ENCODE measurements around the gene IFT43. TPM values are rescaled to one million over a fixed set of nuclear protein-coding genes. Genes with fewer than 3 reads are reported as not detected.

Gene IFT43
- polyA plus RNA-seq, 1 of the 3 experiments (the other 2 are of a cell fraction): 78.8 TPM

DNA sequence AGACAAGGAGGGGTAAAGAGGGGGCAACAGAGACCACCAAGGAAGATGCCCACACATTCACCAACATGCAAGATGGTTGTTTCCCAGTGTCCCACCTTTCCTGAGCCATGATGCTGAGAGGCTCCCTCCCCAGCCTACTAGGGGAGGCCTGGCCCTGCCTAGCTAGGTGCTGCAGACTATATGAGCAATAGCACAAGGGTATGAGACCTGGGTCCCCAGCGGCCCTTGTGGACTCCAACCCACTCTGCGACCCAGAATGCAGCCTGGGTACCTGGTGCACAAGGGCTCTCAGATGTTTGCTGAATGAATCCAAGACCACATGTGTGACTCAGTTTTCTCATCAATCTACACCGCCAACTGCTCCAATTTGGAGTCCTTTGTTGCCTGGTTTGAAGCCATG lies 17.7 kb upstream of the IFT43 start:
- Histone ChIP-seq H3K9ac (no peak overlapping the region), H3K27me3 (ENCODE audit: insufficient read depth) (no peaks in the 10 kb centered on the region), H3K9me3 (no peaks in the 10 kb centered on the region), H3K4me1 (ENCODE audit: control insufficient read depth in 1 of 2, insufficient read depth in 2 of 2, low read depth in 1 of 2, low read length in 1 of 2) (peaks cover 0 to 26% of the 10 kb centered on the region in 2 experiments; a peak in 2 of 4 replicates), H3K4me3 (ENCODE audit: low read depth in 2 of 2, low read length in 1 of 2) (no peak overlapping the region), H3F3A (replicated peaks; ENCODE audit: insufficient read depth) (no peaks in the 10 kb centered on the region), H2AFZ (ENCODE audit: low read depth) (no peak overlapping the region), H3K9me2 (no peaks in the 10 kb centered on the region), H3K4me2 (no peak overlapping the region), H3K79me2 (ENCODE audit: insufficient read depth) (no peaks in the 10 kb centered on the region), H3K27ac (ENCODE audit: low read depth in 2 of 2, low read length in 1 of 2) (no peak overlapping the region), H4K20me1 (ENCODE audit: insufficient read depth) (no peaks in the 10 kb centered on the region), H3K36me3 (replicated peaks in 1 of 2; ENCODE audit: control insufficient read depth in 1 of 2, insufficient read depth in 2 of 2, low read length in 1 of 2) (peaks cover 0 to 6% of the 10 kb centered on the region in 2 experiments)
- TF ChIP-seq EP300 (IDR thresholded peaks at IDR 0.05; ENCODE audit: borderline replicate concordance in 1 of 2, low read depth in 1 of 2, low read length in 1 of 2): no peak
- WGBS (ENCODE audit: low lambda C conversion rate): 80% methylated on average over 1 of the region's 3 CpGs
- POLR2A ChIA-PET: no interaction called here
- CTCF ChIA-PET: interaction anchor here (0.7 to 6.6 kb wide), 4 partner anchors 13 to 611 kb away, joined by 3 to 57 read pairs (median 4); partner anchors contain the start of gene TGFB3
- no peak for DNase-seq

DNA sequence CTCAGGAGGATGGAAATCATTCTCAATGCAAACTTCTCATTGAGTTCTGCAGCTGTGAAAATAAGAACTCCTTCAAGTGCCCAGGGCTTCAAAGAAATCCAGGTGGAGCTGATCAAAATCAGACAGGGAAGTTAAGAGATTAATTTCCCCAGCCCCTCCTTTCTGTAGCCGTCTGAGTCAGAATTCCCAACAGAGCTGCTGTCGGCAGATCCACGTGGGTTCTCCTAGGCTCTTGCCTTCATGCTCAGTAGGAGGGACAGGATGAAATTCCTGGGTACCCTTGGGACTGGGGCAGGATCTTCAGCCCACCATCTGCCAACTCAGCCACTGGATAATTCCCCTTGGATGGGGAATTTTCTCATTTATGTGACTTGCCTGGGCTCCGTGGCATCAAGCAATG lies 17.1 kb upstream of the IFT43 start:
- Histone ChIP-seq H3K4me1 (ENCODE audit: control insufficient read depth in 1 of 2, insufficient read depth in 2 of 2, low read depth in 1 of 2, low read length in 1 of 2) (peaks cover 0 to 29% of the 10 kb centered on the region in 2 experiments; a peak in 2 of 4 replicates), H3F3A (replicated peaks; ENCODE audit: insufficient read depth) (no peaks in the 10 kb centered on the region), H3K4me3 (ENCODE audit: low read depth in 2 of 2, low read length in 1 of 2) (no peak overlapping the region), H2AFZ (ENCODE audit: low read depth) (no peak overlapping the region), H3K9me2 (no peaks in the 10 kb centered on the region), H3K36me3 (replicated peaks in 1 of 2; ENCODE audit: control insufficient read depth in 1 of 2, insufficient read depth in 2 of 2, low read length in 1 of 2) (peaks cover 0 to 2% of the 10 kb centered on the region in 2 experiments), H3K9me3 (no peaks in the 10 kb centered on the region), H4K20me1 (ENCODE audit: insufficient read depth) (no peaks in the 10 kb centered on the region), H3K79me2 (ENCODE audit: insufficient read depth) (no peaks in the 10 kb centered on the region), H3K27ac (ENCODE audit: low read depth in 2 of 2, low read length in 1 of 2) (no peak overlapping the region), H3K9ac (no peak overlapping the region), H3K27me3 (ENCODE audit: insufficient read depth) (no peaks in the 10 kb centered on the region), H3K4me2 (no peak overlapping the region)
- 68% methylated on average over 4 of the region's 4 CpGs for WGBS (ENCODE audit: low lambda C conversion rate)
- no peak for DNase-seq
- no peak for TF ChIP-seq RFX5 (IDR thresholded peaks at IDR 0.05; ENCODE audit: low read length)
- TF ChIP-seq, protein P1, sequence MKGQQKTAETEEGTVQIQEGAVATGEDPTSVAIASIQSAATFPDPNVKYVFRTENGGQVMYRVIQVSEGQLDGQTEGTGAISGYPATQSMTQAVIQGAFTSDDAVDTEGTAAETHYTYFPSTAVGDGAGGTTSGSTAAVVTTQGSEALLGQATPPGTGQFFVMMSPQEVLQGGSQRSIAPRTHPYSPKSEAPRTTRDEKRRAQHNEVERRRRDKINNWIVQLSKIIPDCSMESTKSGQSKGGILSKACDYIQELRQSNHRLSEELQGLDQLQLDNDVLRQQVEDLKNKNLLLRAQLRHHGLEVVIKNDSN (IDR thresholded peaks at IDR 0.05; ENCODE audit: borderline replicate concordance, low read depth): no peak
- no peak for TF ChIP-seq TAF1 (IDR thresholded peaks at IDR 0.05; ENCODE audit: borderline replicate concordance, low read depth, low read length)
- TF ChIP-seq, protein P2, sequence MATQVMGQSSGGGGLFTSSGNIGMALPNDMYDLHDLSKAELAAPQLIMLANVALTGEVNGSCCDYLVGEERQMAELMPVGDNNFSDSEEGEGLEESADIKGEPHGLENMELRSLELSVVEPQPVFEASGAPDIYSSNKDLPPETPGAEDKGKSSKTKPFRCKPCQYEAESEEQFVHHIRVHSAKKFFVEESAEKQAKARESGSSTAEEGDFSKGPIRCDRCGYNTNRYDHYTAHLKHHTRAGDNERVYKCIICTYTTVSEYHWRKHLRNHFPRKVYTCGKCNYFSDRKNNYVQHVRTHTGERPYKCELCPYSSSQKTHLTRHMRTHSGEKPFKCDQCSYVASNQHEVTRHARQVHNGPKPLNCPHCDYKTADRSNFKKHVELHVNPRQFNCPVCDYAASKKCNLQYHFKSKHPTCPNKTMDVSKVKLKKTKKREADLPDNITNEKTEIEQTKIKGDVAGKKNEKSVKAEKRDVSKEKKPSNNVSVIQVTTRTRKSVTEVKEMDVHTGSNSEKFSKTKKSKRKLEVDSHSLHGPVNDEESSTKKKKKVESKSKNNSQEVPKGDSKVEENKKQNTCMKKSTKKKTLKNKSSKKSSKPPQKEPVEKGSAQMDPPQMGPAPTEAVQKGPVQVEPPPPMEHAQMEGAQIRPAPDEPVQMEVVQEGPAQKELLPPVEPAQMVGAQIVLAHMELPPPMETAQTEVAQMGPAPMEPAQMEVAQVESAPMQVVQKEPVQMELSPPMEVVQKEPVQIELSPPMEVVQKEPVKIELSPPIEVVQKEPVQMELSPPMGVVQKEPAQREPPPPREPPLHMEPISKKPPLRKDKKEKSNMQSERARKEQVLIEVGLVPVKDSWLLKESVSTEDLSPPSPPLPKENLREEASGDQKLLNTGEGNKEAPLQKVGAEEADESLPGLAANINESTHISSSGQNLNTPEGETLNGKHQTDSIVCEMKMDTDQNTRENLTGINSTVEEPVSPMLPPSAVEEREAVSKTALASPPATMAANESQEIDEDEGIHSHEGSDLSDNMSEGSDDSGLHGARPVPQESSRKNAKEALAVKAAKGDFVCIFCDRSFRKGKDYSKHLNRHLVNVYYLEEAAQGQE (IDR thresholded peaks at IDR 0.05; ENCODE audit: low read depth, low read length): no peak
- TF ChIP-seq RAD21 (IDR thresholded peaks at IDR 0.05; ENCODE audit: low read length): no peak
- TF ChIP-seq JUND (IDR thresholded peaks at IDR 0.05): no peak
- no peak for TF ChIP-seq CTCF (IDR thresholded peaks at IDR 0.05)
- TF ChIP-seq, protein P3, sequence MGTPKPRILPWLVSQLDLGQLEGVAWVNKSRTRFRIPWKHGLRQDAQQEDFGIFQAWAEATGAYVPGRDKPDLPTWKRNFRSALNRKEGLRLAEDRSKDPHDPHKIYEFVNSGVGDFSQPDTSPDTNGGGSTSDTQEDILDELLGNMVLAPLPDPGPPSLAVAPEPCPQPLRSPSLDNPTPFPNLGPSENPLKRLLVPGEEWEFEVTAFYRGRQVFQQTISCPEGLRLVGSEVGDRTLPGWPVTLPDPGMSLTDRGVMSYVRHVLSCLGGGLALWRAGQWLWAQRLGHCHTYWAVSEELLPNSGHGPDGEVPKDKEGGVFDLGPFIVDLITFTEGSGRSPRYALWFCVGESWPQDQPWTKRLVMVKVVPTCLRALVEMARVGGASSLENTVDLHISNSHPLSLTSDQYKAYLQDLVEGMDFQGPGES (IDR thresholded peaks at IDR 0.05; ENCODE audit: low read depth, low read length): no peak
- TF ChIP-seq, protein P4, sequence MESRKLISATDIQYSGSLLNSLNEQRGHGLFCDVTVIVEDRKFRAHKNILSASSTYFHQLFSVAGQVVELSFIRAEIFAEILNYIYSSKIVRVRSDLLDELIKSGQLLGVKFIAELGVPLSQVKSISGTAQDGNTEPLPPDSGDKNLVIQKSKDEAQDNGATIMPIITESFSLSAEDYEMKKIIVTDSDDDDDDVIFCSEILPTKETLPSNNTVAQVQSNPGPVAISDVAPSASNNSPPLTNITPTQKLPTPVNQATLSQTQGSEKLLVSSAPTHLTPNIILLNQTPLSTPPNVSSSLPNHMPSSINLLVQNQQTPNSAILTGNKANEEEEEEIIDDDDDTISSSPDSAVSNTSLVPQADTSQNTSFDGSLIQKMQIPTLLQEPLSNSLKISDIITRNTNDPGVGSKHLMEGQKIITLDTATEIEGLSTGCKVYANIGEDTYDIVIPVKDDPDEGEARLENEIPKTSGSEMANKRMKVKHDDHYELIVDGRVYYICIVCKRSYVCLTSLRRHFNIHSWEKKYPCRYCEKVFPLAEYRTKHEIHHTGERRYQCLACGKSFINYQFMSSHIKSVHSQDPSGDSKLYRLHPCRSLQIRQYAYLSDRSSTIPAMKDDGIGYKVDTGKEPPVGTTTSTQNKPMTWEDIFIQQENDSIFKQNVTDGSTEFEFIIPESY (IDR thresholded peaks at IDR 0.05; ENCODE audit: borderline replicate concordance, low read depth): no peak
- TF ChIP-seq FOXM1 (IDR thresholded peaks at IDR 0.05; ENCODE audit: low read depth): no peak
- TF ChIP-seq CHD2 (IDR thresholded peaks at IDR 0.05; ENCODE audit: low read length, partially characterized antibody): no peak
- TF ChIP-seq NRF1 (IDR thresholded peaks at IDR 0.05; ENCODE audit: low read depth, low read length): no peak
- no peak for TF ChIP-seq MEF2A (IDR thresholded peaks at IDR 0.05; ENCODE audit: borderline replicate concordance, low read depth)
- TF ChIP-seq RCOR1 (IDR thresholded peaks at IDR 0.05; ENCODE audit: low read length): no peak
- no peak for TF ChIP-seq GABPA (IDR thresholded peaks at IDR 0.05; ENCODE audit: low read depth)
- TF ChIP-seq FOSL2 (IDR thresholded peaks at IDR 0.05; ENCODE audit: borderline replicate concordance, low read depth): no peak
- TF ChIP-seq FOXJ3 (CRISPR knock-in tag; IDR thresholded peaks at IDR 0.05): no peak
- TF ChIP-seq TCF12 (IDR thresholded peaks at IDR 0.05): no peak
- POLR2A ChIA-PET: no interaction called here
- CTCF ChIA-PET: interaction anchor here (0.7 to 6.6 kb wide), 3 partner anchors 12 to 612 kb away, joined by 3 to 57 read pairs (median 11); partner anchors contain the start of gene TGFB3

Measured in SK-N-SH (cell line).